OCI-M1 (cell line): ENCODE results near the gene IL34.
A peak's percentile ranks its signal among the peaks of the same experiment; 100 is the strongest.

Experiments used
- DNase-seq: peaks from one replicate; lab custom pipeline; 2025; lab: John Stamatoyannopoulos, UW

The IL34 gene

DNA sequence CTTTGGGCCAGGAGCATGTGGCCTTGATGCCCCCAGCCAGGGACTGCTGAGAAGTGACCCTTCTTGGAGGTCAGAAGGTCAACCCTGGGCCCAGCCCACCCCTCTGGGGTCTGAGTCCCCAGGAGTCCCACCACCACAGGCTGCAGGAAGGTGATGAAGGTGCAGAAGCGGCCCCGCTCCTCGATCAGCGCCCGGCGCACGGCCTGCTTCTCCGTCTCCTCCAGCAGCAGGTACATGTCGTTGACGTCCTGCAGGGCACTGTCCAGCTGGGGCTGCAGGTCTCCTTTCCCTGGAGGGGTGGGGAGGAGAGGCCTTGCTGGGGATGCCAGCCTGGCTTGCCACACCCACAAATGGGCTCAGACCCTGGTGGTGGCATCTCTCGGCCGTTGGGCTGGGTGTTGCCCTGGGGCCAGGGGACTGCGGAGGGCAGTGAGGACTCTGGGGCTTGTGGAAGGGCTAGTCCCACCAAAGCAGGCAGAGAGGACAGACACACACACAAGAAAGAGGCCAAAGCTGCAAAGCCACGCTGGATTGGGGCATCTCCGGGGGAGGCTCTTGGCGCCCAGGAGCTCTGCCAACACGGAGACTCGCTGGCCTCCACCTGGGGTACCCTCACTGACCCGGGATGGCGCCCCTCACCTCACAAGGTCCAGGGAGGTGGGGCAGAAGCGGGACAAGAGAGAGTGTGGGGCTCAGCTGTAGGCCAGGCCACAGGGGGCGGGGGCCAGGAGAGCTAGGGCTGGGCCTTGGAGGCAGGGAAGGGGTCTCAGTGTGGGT, 31.9 kb downstream of the IL34 start:
- no peak for DNase-seq

DNA sequence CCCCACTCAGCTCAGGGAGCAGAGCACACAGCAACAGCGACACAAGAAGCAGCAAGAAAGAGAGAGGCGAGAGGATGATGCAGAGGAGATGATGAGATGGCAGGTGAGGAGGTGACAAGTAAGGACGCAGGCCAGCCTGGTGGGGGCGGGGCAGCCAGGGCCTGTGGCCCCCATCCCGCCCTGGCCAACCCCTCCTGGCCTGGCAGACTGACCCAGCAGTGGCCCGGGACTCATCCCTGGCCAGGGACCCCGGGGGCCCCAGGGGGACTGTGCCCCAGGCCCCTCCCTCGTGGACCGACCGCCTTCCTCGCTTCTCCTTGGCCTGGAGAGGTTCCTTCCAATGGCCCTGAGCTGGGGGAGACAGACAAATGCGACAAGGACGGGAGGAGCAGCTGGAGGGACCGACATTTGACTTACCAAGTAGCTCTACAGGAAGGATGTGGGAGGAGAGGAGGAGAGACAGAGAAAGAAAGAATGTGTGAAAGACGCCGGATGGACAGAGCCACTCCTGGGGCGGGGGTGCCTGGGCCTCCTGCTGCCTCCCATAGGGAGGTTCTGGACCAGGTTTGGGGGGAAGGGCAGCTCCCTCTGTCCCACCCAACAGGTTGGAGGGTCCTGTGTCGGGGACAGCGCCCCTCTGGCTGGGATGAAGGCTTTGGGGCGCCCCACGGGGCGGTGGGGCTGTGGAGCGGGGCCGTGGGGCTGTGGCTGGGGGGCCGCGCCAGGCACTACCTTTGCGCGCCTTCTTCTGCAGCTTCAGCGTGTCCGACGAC, 32.7 kb downstream of the IL34 start:
- DNase-seq, result no peak

DNA sequence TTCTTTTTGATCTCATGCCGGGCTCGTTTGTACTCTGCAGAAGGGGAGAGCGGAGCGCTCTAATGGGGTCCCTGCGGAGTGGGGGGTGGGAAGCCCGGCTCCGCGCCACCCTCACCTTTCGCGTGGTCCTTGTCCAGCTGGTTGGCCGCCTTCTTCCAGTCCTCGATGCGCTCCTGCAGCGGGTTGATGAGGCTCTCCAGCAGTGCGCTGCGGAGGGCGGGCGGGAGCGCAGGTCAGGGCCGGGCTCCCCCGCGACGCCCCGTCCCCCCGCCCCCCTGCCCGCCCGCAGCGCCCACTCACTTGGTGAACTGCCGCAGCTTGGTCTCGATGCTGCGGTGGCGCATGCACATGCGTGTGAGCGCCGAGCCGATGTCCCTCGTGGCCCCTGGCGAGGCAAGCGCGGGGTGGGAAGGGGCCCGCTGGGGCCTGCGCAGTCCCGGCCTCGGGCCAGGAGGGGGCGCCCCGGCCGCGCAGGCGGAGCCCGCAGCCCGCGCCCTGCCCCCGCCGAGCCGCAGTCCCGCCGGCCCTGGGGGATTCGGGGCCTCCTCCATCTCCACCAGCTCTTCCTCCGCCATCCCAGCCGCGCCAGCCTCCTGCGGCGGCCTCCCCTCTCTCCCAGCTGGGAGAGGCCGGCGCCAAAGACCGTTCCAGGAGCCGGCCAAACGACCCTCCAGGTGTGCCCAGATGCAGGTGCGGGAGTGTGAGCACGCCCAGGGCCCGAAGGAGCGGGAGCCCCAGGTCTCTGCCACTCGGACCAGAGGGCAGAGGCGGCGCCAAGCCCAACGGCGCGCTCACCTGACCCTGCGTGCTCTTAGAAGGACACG, 33.5 kb downstream of the IL34 start:
- DNase-seq, result no peak

DNA sequence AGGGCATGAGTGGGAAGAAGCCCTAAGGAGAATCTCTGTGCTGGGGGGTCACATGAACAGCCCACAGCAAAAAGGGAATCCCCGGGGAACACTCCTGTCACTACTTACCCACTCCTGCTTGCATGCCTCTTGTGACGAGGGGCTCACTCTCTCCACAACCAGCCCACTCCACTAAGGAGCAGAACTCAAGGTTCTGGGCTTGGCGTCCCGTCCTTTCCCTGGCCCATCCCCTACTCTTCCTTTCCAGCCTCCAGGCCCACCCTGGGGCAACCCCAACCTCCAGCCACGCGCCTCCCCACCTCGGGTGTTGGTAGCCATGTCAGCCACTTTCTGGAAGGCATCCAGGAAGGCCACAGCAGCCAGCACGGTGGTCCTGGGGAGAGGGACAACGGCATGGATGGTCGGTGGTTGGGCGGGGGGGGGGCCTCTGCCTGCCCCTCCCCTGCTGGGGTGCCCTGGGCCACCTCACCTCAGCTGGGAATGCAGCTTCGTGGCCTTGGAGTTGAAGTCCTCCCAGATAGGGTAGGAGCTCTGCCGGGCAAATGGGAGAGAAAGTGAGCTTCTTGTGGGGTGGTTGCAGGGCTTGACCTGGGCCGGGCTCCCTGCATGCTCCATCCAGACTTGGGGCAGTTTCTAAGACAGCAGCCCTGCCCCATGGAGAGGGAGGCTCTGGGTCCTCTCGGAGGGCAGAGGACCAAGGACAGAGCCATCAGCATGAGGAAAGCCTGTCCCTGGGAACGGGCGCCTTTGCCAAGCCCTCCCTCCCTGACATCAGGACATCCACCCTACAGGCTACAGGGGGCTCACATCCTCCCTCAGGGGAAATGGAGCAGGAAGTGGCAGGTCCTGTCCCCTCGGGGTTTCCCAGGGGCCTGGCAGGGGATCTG, 34.4 kb downstream of the IL34 start:
- DNase-seq, result no peak

DNA sequence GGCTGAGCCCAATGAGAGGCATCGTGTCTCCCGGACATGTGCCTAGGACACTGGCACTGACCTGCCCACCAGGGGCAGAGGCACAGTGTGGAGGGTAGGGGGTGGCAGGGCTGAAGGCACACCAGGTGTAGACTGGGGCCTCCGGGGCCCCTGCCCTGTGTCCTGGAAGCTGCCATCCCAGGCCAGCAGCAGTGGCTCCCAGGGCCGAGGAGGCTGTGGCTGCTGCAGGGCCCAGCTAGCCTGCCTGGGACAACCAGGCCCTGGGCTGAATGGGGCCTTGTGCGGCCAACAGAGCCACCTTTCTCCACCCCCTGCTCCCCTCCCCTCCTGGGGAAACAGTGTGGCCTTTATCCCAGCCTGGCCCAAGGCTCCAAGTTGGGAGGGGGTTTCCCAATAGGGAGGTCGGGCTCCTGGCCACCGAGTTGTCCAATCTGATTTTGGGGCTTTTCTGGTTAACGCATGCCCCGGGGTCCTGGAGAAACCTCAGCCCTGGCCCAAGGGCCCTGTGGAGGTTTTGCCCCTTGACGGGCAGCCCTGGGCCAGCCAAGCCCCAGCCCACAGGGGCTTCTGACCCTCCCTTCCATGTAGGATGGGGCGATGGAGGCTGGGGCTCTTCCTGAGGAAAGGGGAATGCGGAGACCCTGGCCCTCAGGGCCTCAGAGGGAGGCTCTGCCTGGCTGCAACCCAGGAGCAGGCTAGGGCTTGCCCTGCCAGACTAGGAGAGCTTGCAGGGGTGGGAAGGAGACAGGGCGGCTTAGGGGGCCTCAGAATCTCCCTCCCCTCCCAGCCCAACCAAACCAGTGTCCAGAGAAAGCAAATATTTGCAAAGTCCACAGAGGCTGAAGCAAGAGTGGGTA, 35.3 kb downstream of the IL34 start:
- no peak for DNase-seq

DNA sequence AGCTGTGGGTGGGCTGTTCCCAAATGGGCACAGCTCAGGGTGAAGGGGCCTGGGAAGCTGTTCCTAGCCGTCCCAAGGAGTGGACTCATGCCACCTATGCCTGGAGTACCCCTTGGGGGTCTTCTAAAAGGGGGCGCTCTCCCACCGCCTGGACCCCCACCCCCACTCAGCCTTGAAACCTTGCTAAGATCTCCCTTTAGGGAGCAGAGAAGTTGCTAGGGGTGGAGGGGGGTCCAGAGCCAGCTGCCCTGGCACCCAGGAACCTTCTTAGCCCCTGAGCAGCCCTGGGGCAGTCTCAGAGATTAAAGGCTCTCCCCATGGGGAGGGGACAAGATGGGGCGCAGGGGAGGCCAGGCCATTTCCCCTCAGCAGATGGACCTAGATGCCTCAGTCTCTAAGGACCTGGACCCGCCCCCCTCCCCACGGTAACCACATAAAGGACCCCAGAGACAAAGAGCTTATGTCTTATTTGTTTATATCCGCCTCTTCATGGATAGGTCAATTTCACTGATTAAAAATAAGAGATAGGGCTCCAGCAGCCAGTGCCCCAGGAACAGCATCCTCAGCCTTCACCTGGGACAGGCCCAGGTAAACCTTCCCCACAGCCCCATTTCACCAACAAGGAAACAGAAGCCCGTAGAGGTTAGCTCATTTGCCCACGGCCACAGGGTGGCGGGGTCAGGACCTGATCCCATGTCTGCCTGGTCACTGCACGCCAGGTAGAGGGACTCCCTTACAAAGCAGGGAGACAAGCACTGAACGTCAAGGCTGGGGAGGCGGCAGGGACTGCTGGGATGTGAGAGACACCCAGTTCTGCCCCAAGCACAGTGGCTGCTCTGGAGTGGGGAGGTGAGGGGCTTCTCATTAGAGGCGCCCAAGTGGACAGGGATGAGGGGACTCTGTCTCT, 36.1 kb downstream of the IL34 start:
- DNase-seq, result no peak

DNA sequence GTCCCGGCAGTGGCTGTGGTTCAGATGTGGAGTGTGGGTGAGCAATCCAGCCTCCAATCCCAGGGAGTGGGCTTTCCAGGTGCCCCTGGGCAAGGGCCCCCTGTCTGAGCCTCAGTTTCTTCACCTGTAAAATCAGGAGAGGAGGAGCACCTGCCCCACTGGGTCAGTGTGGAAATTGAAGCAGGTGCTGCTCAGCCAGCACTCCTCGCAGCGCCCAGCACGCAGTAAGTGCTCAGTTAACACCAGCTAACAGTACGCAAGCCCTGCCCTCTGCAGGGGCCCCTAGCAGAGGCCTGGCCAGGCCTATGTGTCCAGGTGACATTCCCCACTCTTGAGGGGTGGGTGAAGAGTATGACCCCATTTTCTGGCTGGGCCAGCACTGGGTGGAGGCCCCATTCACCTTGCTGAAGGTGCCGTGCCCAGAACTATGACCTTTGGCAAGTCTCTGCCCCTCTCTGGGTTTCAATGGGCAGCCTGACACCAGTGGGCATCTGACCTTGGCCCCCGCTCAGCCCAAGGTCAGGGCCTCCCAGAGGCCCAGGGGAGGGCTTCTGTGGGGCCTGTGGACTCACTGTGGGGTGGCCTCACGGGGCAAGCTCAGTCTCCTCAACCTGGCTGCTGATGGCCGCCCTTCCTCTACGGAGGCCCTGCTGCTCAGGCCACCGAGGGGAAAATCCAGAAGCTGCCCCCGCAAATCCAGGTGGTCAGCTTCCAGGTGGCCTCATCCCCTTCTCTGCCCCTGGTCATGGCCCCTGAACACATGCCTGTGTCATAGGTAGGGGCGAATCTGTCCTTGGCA, 37.0 kb downstream of the IL34 start:
- no peak for DNase-seq

DNA sequence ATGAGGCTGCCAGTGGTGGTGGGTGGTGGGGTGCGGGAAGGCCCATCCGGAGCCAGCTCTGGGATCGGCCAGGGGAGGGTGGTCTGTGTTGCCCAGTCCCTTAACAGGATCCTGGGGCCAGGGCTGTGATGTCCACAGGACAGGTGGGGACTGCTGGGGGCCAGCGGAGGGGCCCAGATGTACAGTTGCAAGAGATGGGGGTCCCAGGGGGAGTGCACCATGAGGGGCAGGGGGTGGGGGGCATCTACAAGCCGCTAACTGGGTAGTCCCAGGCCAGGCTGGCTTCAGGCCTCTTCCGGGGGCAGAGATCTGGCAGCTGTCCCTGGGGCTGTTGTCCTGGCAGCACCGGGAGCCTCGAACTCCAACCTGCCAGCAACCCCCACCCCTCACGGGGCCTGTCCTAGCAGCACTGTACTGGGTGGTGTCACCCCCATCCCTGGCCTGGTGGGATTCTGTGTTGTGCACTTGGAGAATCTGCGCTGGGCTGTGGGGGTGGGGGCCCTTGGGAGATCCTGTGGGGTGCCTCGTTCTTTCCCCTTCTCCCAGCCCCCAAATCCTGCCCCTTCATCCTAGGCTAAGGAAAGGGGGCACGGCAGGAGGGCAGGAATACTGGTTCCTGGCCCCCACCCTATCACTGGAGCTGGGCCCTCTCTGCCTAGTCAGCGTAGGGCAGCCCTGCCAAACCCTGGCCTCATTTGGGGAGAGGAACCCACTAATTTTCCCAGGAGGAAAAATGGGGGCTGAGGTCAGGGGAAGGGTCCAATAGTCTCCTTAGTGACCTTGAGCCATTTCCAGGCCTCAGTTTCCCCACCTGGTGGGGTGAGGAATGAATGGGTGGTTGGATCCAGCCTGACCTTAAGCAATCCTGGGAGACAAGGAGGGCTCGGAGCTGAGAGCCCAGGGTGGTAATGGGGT, 38.0 kb downstream of the IL34 start:
- DNase-seq, result no peak

DNA sequence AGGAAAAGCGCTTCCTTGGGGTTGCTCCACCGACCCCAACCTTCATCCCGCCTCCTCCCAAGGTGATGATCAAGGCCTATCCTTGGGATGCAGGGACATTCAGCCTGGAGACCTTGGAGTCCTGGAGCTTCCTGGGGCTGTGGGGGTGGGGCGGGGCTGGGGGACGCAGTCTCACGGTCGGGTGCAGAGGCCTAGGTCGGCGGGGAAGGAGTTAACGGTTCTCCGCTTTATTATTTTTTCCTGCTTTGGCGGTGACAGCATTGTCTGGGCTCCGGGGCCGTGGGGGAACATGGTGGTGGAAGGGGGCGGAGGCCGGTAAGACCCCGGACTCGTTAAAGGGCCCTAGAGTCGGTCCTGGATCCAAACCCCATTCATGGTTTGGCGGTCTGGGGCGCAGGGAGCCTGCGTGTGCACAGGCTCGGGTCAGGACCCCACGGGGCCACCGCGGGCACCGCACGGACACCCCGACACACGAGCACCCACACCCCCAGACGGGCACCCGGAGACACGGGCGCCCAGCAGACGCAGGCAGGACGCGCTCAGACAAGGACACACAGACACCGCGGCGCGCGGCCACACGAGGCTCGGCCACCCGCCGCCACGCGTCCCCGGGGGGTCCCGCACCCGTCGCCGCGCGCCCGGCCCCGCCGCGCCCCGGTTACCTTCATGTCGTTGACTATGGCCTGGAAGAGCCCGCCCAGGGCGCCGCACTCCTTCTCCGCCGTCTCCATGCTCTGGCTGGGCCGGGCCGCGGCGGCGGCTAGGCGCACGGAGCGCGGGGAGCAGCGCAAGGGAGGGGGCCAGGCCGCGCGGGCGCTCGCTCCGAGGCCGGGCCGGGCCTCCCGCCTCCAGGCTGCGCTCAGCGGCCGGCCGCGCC, 38.9 kb downstream of the IL34 start:
- peak; percentile 32 for DNase-seq

DNA sequence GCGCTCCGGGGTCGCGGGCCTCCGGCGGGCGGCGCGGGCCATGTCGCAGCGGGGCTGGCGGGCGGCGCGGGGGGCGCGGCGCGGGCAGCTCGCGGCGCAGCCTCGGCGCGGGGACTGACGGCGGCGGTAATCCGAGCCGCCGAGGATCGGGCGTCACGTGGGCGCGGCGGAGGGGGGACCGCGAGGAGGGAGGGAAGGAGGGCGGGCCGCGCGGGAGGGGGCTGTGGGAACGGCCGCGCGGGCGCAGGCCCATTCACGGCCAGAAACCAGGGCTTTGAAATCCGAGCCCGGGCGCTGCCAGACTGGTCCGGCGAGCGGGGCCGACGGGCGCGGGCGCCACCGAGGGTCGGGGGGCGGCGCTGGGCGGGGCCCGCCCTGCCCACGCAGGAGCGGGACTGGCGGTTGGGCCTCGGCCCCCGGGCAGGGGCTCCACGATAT, 39.6 kb downstream of the IL34 start, which contains the start of gene MTSS2:
Gene MTSS2 (minus strand): TSS at position 116 of the 438 bp plus-strand sequence. CDS start 262 bp downstream, outside the sequence.
- peak; percentile 77 for DNase-seq

DNA sequence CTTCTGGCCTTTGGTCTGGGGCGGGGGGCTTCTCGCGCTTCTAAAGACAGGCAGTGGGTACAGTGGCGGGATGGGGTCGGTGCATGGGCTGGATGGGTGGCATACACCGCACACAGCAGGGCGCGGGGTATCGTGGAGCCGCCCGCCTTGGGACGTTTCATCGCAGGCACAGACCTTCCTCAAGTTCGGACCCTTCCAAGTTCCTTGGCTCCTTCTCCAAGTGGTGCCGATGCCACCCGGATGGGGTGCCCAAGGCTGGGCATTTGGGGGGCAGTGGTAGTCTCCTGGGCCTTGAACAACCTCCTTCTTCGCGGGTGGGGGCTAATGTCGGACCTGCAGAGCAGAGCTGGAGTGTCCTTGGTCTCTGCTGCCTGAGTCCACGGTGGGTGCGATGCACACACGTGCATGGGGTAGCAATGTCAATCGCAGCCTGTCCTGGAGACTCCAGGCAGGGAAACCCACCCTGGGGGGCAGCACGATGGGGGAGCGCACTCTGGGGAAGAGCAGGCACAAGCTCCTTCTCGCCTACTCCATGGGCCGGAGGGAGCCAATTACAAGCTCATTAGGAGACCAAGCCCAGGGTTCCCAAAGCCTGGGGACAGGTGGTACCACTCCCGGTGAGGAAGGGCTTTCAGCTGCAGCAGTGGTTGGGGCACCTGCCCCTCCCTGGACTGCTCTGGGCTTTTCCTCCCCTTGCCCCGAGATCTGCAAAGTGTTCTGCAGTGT, 40.2 kb downstream of the IL34 start:
- no peak for DNase-seq

DNA sequence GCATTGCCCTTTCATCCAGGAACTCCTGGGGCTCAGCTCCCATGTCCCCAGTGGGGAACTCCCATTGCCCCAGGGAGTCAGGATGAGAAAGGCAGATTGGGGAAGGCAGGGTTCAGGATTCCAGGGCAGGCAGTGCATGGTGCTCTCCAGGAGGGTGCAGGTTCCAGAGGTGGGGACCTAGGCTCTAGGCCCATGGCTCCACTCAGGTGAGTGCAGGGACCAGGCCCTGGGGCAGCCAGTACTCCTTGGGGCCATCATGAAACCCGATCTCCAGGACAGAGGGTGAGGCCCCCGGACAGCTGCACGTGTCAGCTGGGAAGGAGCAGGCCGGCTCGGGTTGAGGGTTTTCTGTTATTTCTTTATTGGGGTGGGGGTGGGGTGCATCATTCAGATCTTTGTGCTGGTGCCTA, 40.7 kb downstream of the IL34 start:
- DNase-seq, result peak; percentile 17

DNA sequence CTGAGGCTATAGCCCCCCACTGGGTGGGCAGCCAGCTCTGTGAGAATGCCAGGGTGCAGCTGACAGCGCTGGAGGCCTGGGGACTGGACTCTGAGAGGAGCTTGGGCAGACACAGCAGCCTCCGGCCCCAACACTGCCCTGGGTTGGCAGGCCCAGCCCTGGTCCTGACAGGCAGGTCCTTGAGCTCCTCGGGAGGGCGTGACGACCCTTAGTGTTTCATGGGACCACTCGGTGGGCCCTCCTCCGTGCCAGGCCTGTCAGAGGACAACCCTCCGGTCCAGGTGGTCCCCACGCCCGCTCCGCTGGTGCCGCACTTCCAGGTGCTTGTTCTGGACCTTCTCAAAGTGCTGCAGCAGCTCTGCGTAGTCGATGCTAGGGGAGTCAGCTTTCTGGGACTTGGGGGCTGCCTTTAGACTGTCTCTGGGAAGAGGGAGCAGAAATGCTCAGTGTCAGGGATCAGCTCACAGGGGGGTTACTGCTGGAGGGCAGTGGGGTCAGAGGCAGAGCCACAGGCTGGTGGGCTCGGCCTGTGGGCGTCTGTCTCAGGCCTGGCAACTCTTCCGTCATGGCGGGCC, 41.4 kb downstream of the IL34 start:
- no peak for DNase-seq

DNA sequence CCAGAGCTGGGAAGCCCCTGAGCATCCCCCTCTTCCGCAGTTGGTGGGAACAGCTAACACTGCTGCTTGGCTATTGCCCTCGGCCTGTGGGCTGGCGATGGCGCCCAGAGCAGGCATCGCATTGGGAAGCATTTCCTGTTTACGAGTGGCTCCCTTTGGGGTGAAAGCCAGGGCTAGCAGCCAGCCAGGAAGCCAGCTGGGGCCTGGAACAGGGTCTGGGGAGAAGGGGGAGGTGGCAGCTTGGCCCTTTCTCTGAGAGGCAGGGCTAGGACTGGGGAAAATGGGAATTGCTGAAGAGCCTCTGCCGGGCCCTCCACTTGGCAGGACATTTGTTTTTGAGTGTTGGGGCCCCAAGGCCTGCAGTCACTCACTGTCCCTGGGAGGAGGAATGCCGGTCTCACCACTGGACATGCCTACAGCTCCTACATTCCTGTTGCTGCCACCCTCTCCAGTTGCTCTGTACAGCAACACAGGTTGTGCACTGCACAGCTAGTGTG, 41.9 kb downstream of the IL34 start:
- no peak for DNase-seq
